ENCODE measurements around the gene MOB3B.
"Not testable (repeated sequence)": the region's sequence is repeated elsewhere in the genome, so short reads cannot be mapped to it uniquely, and the experiment has no call there.

MOB3B gene

GRCh38 chr9:27514551-27514950 lies 15.1 kb downstream of the MOB3B start:
- DNase-seq: no peak

DNA sequence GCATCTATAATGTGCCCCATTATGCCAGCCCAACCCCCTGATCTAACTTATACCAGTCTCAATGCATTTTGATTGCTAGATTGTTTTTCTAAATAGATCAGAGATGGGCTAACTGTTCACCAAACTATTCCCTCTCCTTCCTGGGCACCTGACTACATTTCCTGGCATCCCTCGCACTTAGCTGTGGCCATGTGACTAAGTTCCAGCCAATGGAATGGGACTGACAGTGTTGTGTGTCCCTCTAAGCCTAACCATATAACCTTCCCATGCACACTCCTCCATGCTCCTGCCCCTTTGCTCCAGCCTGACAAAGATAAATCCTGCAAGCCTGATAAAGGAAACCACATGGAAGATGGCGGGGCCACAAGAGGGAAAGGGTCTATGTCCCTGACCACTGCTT lies 17.8 kb downstream of the MOB3B start:
- DNase-seq: no peak

DNA sequence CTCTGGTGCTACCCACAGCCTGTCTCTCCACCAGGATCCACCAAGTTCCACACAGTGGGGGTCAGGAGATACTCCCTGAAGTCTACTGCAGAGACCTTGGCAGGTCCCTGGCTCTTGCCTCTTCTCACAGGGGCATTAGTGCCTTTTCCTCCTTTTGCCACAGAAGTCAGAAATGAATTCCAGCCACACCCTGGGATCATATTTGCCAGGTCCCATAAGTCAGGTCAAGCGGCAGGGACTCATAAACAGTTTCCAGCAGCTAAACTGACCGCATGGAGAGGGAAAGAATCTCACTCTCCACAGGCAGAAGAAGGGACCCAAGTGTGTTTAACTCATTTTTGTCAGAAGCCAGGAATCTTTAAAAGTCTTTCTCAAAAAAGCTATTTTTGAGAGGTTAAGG lies 18.8 kb downstream of the MOB3B start:
- no peak for DNase-seq

DNA sequence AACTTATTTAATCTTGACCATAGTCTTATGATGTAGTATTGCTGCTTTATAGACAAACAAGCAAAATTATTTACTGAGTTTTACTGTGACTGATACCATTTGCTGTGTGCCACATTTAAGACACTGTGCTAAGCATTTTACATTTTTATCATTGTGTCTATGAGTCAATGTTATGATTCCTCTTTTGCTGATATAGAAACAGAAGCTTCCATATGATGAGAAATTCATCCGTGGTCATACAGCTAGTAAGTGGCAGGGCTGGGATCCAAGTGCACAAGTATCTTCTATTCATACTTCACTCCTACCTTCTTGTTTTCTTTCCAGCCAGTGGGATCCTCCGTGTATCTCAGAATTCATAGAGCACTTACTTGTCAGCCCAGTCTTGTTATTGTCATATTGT lies 22.6 kb downstream of the MOB3B start:
- DNase-seq: no peak

- DNase-seq: no peak
These were observed 23.9 kb downstream of the MOB3B start for GRCh38 chr9:27505744-27506161.

DNA sequence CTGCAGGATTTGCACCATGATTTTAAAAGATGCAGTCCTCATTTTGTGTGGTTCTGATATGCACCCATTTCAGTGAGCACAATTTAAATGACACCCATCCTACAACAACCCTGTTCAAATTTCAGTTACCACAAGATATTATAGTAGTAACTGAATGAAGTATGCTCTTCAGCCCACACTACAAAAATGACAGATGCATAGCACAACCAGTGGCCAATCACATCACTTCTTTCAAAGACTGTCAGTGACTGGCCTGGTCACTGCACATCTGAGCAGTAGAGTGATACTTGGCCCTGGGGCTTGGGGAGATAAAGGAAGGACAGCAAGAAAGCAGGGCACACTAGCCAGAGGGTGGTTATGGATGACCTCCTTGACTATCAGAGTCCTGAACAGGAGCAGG lies 25.4 kb downstream of the MOB3B start:
- DNase-seq: no peak

DNA sequence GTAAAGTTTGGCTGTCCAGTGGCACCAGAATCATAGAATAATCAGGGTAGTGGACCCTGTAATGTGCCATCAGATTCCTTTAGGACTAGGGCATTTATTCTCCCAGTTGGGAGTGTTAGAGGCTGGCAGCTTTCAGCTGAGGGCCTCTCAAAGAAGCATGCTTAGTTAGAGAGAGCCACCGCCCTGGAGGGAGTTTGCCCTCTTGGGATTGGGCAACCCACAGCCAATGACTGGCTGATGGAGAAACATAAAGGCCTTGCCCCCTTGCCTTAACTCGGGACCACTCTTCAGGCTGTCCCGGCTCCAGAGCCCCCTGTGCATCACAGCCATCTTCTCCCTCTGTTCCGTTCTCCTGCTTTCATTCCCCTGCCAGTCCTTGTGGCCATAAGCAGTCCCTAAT lies 26.0 kb downstream of the MOB3B start:
- DNase-seq: no peak

DNA sequence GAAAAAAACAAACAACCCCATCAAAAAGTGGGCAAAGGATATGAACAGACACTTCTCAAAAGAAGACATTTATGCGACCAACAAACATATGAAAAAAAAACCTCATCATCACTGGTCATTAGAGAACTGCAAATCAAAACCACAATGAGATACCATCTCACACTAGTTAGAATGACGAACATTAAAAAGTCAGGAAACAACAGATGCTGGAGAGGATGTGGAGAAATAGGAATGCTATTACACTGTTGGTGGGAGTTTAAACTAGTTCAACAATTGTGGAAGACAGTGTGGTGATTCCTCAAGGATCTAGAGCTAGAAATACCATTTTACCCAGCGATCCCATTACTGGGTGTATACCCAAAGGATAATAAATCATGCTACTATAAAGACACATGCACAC lies 28.7 kb downstream of the MOB3B start:
- DNase-seq: not testable (repeated sequence)

GRCh38 chr9:27499451-27499850 lies 30.2 kb downstream of the MOB3B start:
- DNase-seq: no peak

DNA sequence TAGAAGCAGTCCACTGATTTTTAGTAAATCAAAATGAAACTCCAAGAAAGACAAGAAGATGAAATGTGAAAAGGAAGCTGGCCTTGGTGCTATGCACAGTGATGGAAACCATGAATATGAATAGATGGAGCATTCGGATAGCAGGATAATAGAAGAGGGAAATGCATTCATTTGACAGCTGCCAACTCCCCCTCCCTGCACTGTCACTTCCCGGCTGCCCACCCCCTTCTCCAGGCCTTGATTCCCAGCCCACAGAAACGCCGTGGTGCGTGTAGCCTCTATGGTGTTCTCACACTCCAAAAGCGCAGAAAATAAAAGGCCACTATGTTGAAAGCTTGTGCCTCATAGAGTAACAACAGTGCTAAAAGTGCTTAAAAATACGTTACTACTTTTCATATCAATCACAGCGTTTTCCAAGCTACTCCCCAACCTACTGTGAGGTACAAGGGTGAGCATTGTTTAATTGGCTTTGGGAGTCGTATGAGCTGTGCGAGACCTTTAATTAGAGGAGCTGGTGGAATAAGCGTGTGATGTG lies 31.7 kb downstream of the MOB3B start:
- no peak for DNase-seq

GRCh38 chr9:27496135-27496504 lies 33.5 kb downstream of the MOB3B start:
- no peak for DNase-seq

GRCh38 chr9:27495480-27496134 lies 34.0 kb downstream of the MOB3B start:
- no peak for DNase-seq

DNA sequence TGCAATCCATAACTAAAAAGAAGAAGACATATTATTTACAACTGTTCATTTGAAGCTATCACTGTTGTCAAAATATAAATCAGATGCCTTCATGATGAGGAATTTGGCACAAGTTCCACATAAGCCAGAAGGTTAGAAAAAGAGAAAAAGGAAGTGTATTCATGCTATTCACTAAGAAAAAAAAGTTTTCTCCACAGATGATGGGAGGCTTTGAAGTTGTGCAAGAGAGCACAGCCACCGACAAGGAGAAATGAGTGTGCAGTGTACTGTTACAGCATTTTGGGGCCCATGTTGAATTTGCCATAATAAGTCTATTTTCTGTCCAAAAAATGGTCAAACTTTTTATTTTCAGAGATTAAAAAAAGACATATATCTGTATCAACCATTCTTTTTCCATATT lies 38.5 kb downstream of the MOB3B start:
- DNase-seq: no peak

DNA sequence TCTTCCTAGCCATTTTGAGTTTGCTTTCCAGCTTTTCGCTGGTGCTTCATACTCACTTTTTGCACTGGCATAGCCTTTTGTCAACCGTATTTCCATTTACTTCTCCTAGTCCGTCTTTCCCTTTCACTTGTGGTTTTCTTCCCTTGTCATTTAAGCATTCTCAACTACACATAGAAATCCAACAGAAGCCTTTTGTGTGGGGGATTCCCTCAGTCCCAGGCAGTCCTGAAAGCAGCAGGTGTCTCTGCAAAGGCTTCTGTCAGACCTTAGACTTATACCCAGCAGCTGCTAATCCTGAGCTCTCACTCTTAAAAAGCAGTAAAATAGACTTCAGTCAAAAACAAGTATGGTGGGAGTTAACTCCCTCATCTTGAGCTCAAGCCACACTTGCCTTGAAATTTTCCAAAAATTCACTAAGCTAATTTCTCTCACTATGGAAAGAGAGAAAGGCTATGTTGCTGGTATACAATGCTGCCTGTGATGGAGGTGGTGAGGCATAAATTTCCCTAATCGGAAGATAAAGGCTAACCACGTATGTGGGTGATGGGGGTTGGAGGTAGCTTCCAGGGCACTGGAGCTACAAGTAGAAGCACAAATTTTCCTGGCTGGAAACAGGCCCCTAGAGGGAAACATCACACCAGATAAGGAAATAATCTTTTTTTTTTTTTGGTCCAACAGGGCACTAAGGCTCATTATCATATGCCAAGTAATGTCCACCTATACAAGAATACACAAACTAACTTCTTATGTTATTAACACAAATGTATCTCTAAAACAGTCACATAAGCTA lies 40.3 kb downstream of the MOB3B start:
- no peak for DNase-seq

- no peak for DNase-seq
These were observed 41.7 kb downstream of the MOB3B start for GRCh38 chr9:27487927-27488326.

- no peak for DNase-seq
These were observed 42.4 kb downstream of the MOB3B start for GRCh38 chr9:27487128-27487640.

DNA sequence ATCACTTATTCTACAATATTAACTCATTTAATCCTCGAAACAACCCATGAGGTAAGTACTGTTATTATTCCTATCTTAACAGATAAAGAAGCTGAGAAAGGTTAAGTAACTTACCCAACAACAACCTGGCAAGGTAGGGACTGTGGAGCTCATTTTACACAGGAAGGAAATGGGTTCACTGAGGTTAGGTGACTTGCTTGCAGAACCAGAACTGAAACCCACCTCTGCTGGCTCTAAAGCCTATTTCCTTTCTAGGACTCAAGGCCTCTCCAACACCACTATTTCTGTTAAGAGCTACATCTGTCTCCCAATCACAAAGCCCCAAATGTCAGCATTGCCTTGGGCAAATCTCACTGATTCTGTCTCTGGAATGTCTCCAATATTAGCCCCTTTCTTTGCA lies 44.5 kb downstream of the MOB3B start:
- no peak for DNase-seq

DNA sequence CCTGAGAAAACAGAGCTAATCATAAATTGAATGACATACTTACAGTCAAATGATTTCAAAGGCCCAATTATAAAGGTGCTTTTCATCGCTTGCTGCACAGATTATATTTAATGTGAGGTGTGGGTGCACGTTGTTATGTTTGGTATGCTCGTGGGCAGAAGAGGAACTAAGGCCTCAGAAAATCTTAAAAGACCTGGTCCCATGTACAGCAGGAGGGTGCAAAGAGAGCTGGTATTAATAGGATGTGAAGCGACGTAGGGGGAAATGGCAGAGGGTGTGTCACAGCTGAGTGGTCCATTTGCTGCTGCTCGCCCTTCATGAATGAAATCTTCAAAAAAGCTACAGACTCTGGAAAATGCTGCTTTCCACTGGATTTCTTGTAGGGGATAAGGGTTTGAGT lies 46.0 kb downstream of the MOB3B start:
- DNase-seq: no peak

DNA sequence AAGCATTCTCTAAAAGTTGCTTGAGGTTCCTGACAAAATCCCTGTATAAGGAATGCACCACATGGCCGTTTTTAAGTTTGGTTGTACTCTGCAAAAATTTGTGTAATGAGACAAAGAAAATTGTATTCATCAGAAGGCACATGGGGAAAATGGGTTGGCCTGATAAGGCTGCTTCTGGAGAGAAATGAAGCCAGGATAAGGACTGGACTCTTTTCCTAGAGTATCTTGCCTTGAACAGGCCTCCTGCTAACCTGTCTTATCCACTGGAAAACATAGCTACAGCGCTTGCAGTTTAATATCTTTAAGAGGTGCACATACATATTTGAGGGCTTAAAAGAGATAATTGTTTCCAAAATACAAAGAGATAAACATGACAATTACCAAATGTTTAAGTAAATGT lies 46.9 kb downstream of the MOB3B start:
- no peak for DNase-seq

GRCh38 chr9:27478322-27478721 lies 51.3 kb downstream of the MOB3B start:
- DNase-seq: no peak

DNA sequence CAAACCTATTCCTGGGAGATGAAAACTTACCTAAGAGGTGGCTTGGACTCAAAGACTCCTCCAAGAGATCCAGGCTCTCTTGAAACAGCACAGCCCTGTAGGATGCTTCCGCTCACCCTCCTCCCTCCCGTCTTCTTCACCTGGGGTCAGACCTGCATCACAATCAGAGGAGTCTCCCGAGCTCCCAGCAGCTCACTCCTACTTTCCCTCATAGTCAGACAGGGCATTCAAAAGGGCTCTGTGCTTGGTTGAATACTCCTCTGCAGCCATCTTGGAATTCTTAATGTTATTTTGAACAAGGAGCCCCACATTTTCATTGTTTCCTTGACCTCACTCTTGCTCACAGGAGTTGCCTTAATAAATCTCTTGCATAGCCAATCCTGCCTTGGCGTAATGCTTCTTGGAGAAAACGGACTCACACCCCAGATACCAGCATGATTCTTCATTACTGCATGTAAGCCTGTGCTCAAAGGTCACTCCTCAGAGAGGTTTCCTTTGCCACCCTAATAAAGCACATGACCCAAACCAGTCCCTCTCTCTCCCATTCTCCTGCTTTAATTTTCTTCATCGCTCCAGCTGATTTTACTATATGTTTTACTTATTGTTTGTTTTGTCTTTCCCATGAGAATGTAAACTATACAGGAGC lies 52.6 kb downstream of the MOB3B start:
- DNase-seq: no peak

DNA sequence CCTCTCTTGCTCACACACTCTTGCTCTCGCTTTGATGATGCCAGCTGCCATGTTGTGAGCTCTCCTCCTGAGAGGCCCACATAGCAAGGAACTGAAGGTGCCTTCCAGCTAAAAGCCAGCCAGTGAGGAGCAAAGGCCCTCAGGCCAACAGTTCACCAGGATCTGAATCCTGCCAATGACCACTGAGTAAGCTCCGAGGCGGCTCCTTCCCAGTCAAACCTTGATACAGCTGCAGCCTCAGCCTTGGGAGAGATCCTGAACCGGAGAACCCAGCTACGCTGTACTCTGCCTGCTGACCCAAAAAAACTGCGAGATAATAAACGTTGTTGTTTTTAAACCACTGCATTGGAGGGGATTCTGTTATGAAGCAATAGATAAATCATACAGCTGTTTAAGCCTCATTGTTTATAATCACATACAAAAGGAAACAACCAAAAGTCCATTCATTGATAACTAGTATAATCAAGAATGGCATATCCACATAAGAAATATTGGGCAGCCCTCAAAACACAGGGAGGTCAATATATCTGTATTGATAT lies 54.5 kb downstream of the MOB3B start:
- no peak for DNase-seq

GRCh38 chr9:27474305-27474704 lies 55.3 kb downstream of the MOB3B start:
- no peak for DNase-seq

Measured in NCI-H2081 (cell line).